Transverse colon (tissue), 4 donors: ENCODE measurements around the gene GLI3. TPM values are rescaled to one million over a fixed set of nuclear protein-coding genes. Genes with fewer than 3 reads are reported as not detected.

Experiments
- DNase-seq: peaks from one replicate; pipeline ENCODE4 v3.0.0-alpha.2; 2019
- H3K27ac ChIP-seq, 4 donors: fragments of 200-600 bp; sonication (generic); 2 replicates each; pipeline ENCODE4 v1.5.1; 2016 to 2018; ENCODE audit warnings: inconsistent platforms in 4 of 4
- H3K27me3 ChIP-seq: fragments of 200-600 bp; sonication (generic); 2 replicates; pipeline ENCODE4 v1.5.1; 2017; ENCODE audit warnings: inconsistent platforms
- H3K36me3 ChIP-seq, 4 donors: fragments of 200-600 bp; sonication (generic); 2 replicates each; pipeline ENCODE4 v1.5.1; 2017 to 2019; ENCODE audit warnings: inconsistent platforms in 4 of 4
- H3K4me1 ChIP-seq, 4 donors: fragments of 200-600 bp; sonication (generic); 2 replicates each; pipeline ENCODE4 v1.5.1; 2017 to 2020; ENCODE audit warnings: inconsistent platforms in 4 of 4
- H3K4me3 ChIP-seq, 4 donors: fragments of 200-600 bp; sonication (generic); 1 replicate in 1 of 4; 2 replicates in 3 of 4; pipeline versions ENCODE4 v1.5.1 to v1.6.1; 2017 to 2019; ENCODE audit warnings: inconsistent platforms in 4 of 4
- H3K9me3 ChIP-seq, 2 donors: fragments of 200-600 bp; sonication (generic); 2 replicates each; pipeline ENCODE4 v1.5.1; 2017 to 2019; ENCODE audit warnings: inconsistent platforms in 2 of 2
- CTCF ChIP-seq, 5 experiments: fragments of 200-600 bp in 3 of 5; fragments of 450-650 bp in 2 of 5; sonication (generic) in 3 of 5; IDR thresholded peaks; 1 replicate in 2 of 5; 2 replicates in 3 of 5; pipeline ENCODE4 v1.5.1; 2016 to 2017; ENCODE audit warnings: antibody characterized with exemption in 5 of 5, inconsistent platforms in 3 of 5, mild to moderate bottlenecking in 2 of 5, moderate library complexity in 1 of 5
- EP300 ChIP-seq: sonication (generic); formaldehyde crosslinking; IDR thresholded peaks from one replicate; pipeline ENCODE4 v1.6.1; 2017; ENCODE audit warnings: antibody characterized with exemption, low read depth
- POLR2A ChIP-seq: fragments of 450-650 bp; IDR thresholded peaks from one replicate; pipeline ENCODE4 v1.6.1; 2016; ENCODE audit warnings: antibody characterized with exemption, mild to moderate bottlenecking, moderate library complexity
- POLR2AphosphoS5 ChIP-seq, 3 donors: sonication (generic); formaldehyde crosslinking; IDR thresholded peaks; one replicate each; pipeline ENCODE4 v1.6.1; 2016; ENCODE audit warnings: antibody characterized with exemption in 3 of 3
- WGBS, 2 donors: methylation state at CpG; one replicate each; pipeline ENCODE4 v1.1.5; 2018; ENCODE audit warnings: low coverage in 1 of 2; 5-methylcytosine and 5-hydroxymethylcytosine counted together
- in situ Hi-C, 4 donors: fragments of 200-750 bp; cut with MboI; loops; one replicate each; pipeline versions ENCODE4 v1.15.0 to v1.15.1; 2017; ENCODE audit warnings: low sequenced_read_pairs in 3 of 4, low pct_ligation_motif_present in 1 of 4, low pct_unique_long_range_greater_than_20kb in 1 of 4
- intact Hi-C: fragments of 100-400 bp; cut with DNase I; formaldehyde crosslinking; loops from one replicate; pipeline ENCODE4 v1.15.1; 2023; ENCODE audit warnings: low total_unique reads
- total RNA-seq, 4 donors: library from RNA; depleted of rRNA; stranded (reverse); fragments of >200 nt; gene quantifications; one replicate each; pipeline ENCODE4 v1.1.0, GENCODE V29; 2016

The GLI3 gene
- total RNA-seq, 4 donors from 2014 or later: 3.7 to 41.1 (median 5.3) TPM

- Histone ChIP-seq H3K36me3 (no peaks in the 10 kb centered on the region), H3K27me3 (no peaks in the 10 kb centered on the region), H3K27ac (no peak overlapping the region), H3K9me3 (no peaks in the 10 kb centered on the region), H3K4me1 (peaks cover 0 to 4% (median 0%) of the 10 kb centered on the region in 4 donors), H3K4me3 (no peak overlapping the region)
- intact Hi-C loops: loop anchor here (5.0 kb wide), 1 partner anchor 128 kb away; no protein-coding TSS in a partner anchor
- WGBS, 2 donors: 59 to 86% methylated on average over 2 of the region's 2 CpGs
- in situ Hi-C loops: no loop called here
- no peak for DNase-seq
- TF ChIP-seq POLR2A (no peak), POLR2AphosphoS5 (IDR thresholded peaks at IDR 0.05) (no peak), CTCF (IDR thresholded peaks at IDR 0.05) (no peak)
Observed at GRCh38 chr7:42070068-42070467, 166.9 kb downstream of the GLI3 start.

GRCh38 chr7:42069590-42069989, 167.4 kb downstream of the GLI3 start:
- TF ChIP-seq POLR2A: no peak
- TF ChIP-seq CTCF (IDR thresholded peaks at IDR 0.05): no peak
- intact Hi-C loops: no loop called here
- no peak for DNase-seq
- Histone ChIP-seq H3K4me1 (peaks cover 0 to 4% (median 0%) of the 10 kb centered on the region in 4 donors), H3K36me3 (no peaks in the 10 kb centered on the region), H3K27me3 (no peaks in the 10 kb centered on the region), H3K9me3 (no peaks in the 10 kb centered on the region), H3K4me3 (no peak overlapping the region), H3K27ac (no peak overlapping the region)
- in situ Hi-C loops: no loop called here
- 74 to 86% methylated on average over 1 of the region's 1 CpG for WGBS, 2 donors

GRCh38 chr7:42068554-42069280, 168.3 kb downstream of the GLI3 start:
- Histone ChIP-seq H3K9me3 (no peaks in the 10 kb centered on the region), H3K4me1 (peaks cover 0 to 4% (median 0%) of the 10 kb centered on the region in 4 donors), H3K4me3 (no peak overlapping the region), H3K27me3 (no peaks in the 10 kb centered on the region), H3K36me3 (no peaks in the 10 kb centered on the region), H3K27ac (no peak overlapping the region)
- in situ Hi-C loops (no loop called here), intact Hi-C loops (no loop called here)
- no peak for DNase-seq
- TF ChIP-seq EP300 (no peak), POLR2AphosphoS5 (IDR thresholded peaks at IDR 0.05) (no peak), POLR2A (no peak), CTCF (IDR thresholded peaks at IDR 0.05) (no peak)
- 72 to 87% methylated on average over 10 to 11 of the region's 11 CpGs for WGBS, 2 donors

GRCh38 chr7:42065942-42066341, 171.1 kb downstream of the GLI3 start:
- Histone ChIP-seq H3K4me3 (no peak overlapping the region), H3K9me3 (no peaks in the 10 kb centered on the region), H3K4me1 (no peaks in the 10 kb centered on the region), H3K27me3 (no peaks in the 10 kb centered on the region), H3K36me3 (no peaks in the 10 kb centered on the region), H3K27ac (no peak overlapping the region)
- in situ Hi-C loops (no loop called here), intact Hi-C loops (no loop called here)
- 66 to 80% methylated on average over 6 to 7 of the region's 7 CpGs for WGBS, 2 donors
- no peak for DNase-seq
- TF ChIP-seq POLR2A (no peak), CTCF (IDR thresholded peaks at IDR 0.05) (no peak), POLR2AphosphoS5 (IDR thresholded peaks at IDR 0.05) (no peak), EP300 (no peak)
